Suprapubic skin (tissue), 4 donors: ENCODE measurements around the gene LSG1. TPM values are rescaled to one million over a fixed set of nuclear protein-coding genes. Genes with fewer than 3 reads are reported as not detected.

Experiments
- DNase-seq, 2 donors: peaks; one replicate each; pipeline ENCODE4 v3.0.0-alpha.2; 2019; ENCODE audit warnings: low spot score in 2 of 2
- H3K27ac ChIP-seq: fragments of 200-600 bp; sonication (generic); one replicate; pipeline ENCODE4 v1.5.1; 2019
- H3K27me3 ChIP-seq: fragments of 200-600 bp; sonication (generic); one replicate; pipeline ENCODE4 v1.5.1; 2019
- H3K36me3 ChIP-seq: fragments of 200-600 bp; sonication (generic); one replicate; pipeline ENCODE4 v1.5.1; 2019
- H3K4me1 ChIP-seq: fragments of 200-600 bp; sonication (generic); one replicate; pipeline ENCODE4 v1.5.1; 2019
- H3K4me3 ChIP-seq: fragments of 200-600 bp; sonication (generic); one replicate; pipeline ENCODE4 v1.5.1; 2019; ENCODE audit warnings: mild to moderate bottlenecking
- H3K9me3 ChIP-seq: fragments of 200-600 bp; sonication (generic); one replicate; pipeline ENCODE4 v1.5.1; 2019
- CTCF ChIP-seq, 2 donors: fragments of 200-600 bp in 1 of 2; fragments of 450-650 bp in 1 of 2; sonication (generic) in 1 of 2; IDR thresholded peaks; one replicate each; pipeline ENCODE4 v1.5.1; 2016 to 2019; ENCODE audit warnings: antibody characterized with exemption in 2 of 2, mild to moderate bottlenecking in 1 of 2, moderate library complexity in 1 of 2
- EP300 ChIP-seq: sonication (generic); formaldehyde crosslinking; IDR thresholded peaks from one replicate; pipeline ENCODE4 v1.6.1; 2017; ENCODE audit warnings: antibody characterized with exemption
- POLR2A ChIP-seq, 2 donors: fragments of 450-650 bp; IDR thresholded peaks; one replicate each; pipeline ENCODE4 v1.6.1; 2017; ENCODE audit warnings: antibody characterized with exemption in 2 of 2, mild to moderate bottlenecking in 2 of 2, moderate library complexity in 2 of 2
- POLR2AphosphoS5 ChIP-seq, 3 donors: sonication (generic); formaldehyde crosslinking; IDR thresholded peaks; one replicate each; pipeline ENCODE4 v1.6.1; 2017; ENCODE audit warnings: antibody characterized with exemption in 3 of 3
- WGBS: methylation state at CpG from one replicate; pipeline ENCODE4 v1.1.5; 2018; 5-methylcytosine and 5-hydroxymethylcytosine counted together
- total RNA-seq, 4 donors: library from RNA; depleted of rRNA; stranded (reverse); fragments of >200 nt; gene quantifications; one replicate each; pipeline ENCODE4 v1.1.0, GENCODE V29; 2016

Gene LSG1
- total RNA-seq, 4 donors from 2014 or later, result 51.7 to 86.5 (median 56.6) TPM

DNA sequence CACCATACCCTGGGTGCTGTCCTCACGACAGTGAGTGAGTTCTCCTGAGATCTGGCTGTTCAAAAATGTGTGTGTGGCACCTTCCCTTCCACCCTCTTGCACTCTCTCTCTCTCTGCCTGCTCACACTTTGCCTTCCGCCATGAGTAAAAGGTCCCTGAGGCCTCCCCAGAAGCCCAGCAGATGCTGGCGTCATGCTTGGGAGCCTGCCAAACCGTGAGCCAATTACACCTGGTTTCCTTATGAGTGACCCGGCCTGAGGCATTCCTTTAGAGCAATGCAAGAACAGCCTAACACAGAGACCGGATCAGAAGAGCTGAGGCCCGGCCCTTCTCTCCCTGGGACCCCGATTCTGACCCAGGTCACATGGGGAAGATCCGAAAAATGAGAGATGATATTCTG, 54.2 kb downstream of the LSG1 start:
- no peak for DNase-seq
- H3K27me3 ChIP-seq, result no peaks in the 10 kb centered on the region
- TF ChIP-seq POLR2A (IDR thresholded peaks at IDR 0.05), result no peak
- TF ChIP-seq EP300, result no peak
- no peak for TF ChIP-seq CTCF (IDR thresholded peaks at IDR 0.05)
- no peak for TF ChIP-seq POLR2AphosphoS5 (IDR thresholded peaks at IDR 0.05)
- no peak overlapping the region for H3K4me3 ChIP-seq
- 84% methylated on average over 9 of the region's 9 CpGs for WGBS
- no peaks in the 10 kb centered on the region for H3K9me3 ChIP-seq
- peaks cover 5% of the 10 kb centered on the region for H3K36me3 ChIP-seq
- no peak overlapping the region for H3K27ac ChIP-seq
- no peaks in the 10 kb centered on the region for H3K4me1 ChIP-seq

DNA sequence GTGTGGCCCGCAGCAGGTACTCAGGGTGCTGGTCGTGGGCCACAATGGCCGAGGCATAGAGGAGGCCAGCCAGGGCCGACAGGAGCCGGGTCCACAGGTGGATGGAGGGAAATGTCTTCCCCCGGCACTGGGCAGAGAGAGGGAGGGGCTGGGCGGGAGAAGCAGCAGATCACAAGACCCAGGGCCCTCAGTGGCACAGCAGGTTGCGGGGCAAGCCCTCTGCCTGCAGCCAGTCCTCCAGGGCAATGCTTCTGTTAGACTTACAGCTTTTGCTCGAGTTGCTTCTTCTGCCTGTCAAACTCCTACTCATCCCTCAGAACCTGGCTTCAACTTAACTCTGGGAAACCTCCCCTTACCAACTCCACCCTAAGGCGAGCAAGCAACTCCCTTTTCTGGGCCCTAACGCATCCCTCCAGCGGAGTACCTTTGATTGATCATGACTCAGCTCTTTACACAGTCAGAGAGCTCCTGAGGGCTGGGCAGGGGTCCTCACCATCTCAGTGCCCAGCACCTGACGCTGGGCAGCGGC, 54.8 kb downstream of the LSG1 start:
- TF ChIP-seq EP300 (no peak), POLR2AphosphoS5 (IDR thresholded peaks at IDR 0.05) (no peak), CTCF (IDR thresholded peaks at IDR 0.05) (no peak), POLR2A (IDR thresholded peaks at IDR 0.05) (no peak)
- no peaks in the 10 kb centered on the region for H3K9me3 ChIP-seq
- no peak for DNase-seq
- no peaks in the 10 kb centered on the region for H3K4me1 ChIP-seq
- 99% methylated on average over 13 of the region's 14 CpGs for WGBS
- no peaks in the 10 kb centered on the region for H3K27me3 ChIP-seq
- H3K27ac ChIP-seq, result no peak overlapping the region
- H3K36me3 ChIP-seq, result peaks cover 5% of the 10 kb centered on the region
- no peak overlapping the region for H3K4me3 ChIP-seq

- WGBS, result 87% methylated on average over 11 of the region's 11 CpGs
- Histone ChIP-seq H3K9me3 (no peaks in the 10 kb centered on the region), H3K4me3 (no peak overlapping the region), H3K27me3 (no peaks in the 10 kb centered on the region), H3K36me3 (peaks cover 5% of the 10 kb centered on the region), H3K4me1 (no peaks in the 10 kb centered on the region), H3K27ac (no peak overlapping the region)
- TF ChIP-seq POLR2AphosphoS5 (IDR thresholded peaks at IDR 0.05) (no peak), POLR2A (IDR thresholded peaks at IDR 0.05) (no peak), EP300 (no peak), CTCF (IDR thresholded peaks at IDR 0.05) (no peak)
- DNase-seq, result no peak
These were observed 56.8 kb downstream of the LSG1 start for GRCh38 chr3:194615226-194615625.

GRCh38 chr3:194612221-194612620, 59.8 kb downstream of the LSG1 start:
- Histone ChIP-seq H3K4me3 (no peak overlapping the region), H3K27ac (no peak overlapping the region), H3K27me3 (no peaks in the 10 kb centered on the region), H3K4me1 (no peaks in the 10 kb centered on the region), H3K9me3 (no peaks in the 10 kb centered on the region), H3K36me3 (peaks cover 10% of the 10 kb centered on the region)
- 84% methylated on average over 8 of the region's 8 CpGs for WGBS
- no peak for TF ChIP-seq POLR2AphosphoS5 (IDR thresholded peaks at IDR 0.05)
- no peak for TF ChIP-seq CTCF (IDR thresholded peaks at IDR 0.05)
- no peak for TF ChIP-seq EP300
- no peak for TF ChIP-seq POLR2A (IDR thresholded peaks at IDR 0.05)
- DNase-seq, result no peak

DNA sequence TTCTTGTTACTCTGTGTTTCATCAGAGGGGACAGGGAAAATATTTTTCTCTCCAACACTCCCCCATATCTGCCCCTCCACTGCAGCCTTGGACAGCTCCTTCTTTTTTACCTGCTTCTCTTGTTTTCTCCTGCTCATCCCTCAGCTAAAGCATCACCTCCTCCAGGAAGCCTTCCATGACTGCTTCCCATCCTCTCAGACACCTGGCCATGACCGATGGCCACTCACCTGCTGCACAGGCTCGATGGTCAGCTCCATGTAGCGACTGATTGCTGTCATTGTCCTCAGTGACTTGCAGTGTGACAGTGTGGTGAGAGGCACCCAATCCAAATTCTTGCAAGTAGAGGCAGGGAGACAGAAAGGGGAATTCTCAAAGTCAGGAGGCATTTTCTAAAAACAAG, 61.3 kb downstream of the LSG1 start:
- Histone ChIP-seq H3K9me3 (no peaks in the 10 kb centered on the region), H3K4me3 (no peak overlapping the region), H3K4me1 (no peaks in the 10 kb centered on the region), H3K27me3 (no peaks in the 10 kb centered on the region), H3K27ac (no peak overlapping the region), H3K36me3 (peaks cover 8% of the 10 kb centered on the region)
- DNase-seq, result no peak
- TF ChIP-seq CTCF (IDR thresholded peaks at IDR 0.05) (no peak), POLR2AphosphoS5 (IDR thresholded peaks at IDR 0.05) (no peak), POLR2A (IDR thresholded peaks at IDR 0.05) (no peak), EP300 (no peak)
- WGBS, result 93% methylated on average over 3 of the region's 3 CpGs
